Muscle of back (tissue), 11 donors: ENCODE data around the gene PSD4. TPM values are rescaled to one million over a fixed set of nuclear protein-coding genes. Genes with fewer than 3 reads are reported as not detected.

ENCODE experiments used
- DNase-seq, 3 donors: peaks; one replicate each; pipeline versions ENCODE4 v3.0.0 to v3.0.0-alpha.2; 2013
- polyA plus RNA-seq, 10 donors: library from polyadenylated mRNA; unstranded; fragments of 120-200 nt; gene quantifications; one replicate each; pipeline ENCODE4 v1.2.1, GENCODE V29; 2013; ENCODE audit not compliant: insufficient read length in 10 of 10

Gene PSD4
- polyA plus RNA-seq, 10 donors, result 1.2 to 4.2 (median 2.0) TPM

GRCh38 chr2:113167115-113167932, 6.4 kb upstream of the PSD4 start:
- DNase-seq, result no peak

DNA sequence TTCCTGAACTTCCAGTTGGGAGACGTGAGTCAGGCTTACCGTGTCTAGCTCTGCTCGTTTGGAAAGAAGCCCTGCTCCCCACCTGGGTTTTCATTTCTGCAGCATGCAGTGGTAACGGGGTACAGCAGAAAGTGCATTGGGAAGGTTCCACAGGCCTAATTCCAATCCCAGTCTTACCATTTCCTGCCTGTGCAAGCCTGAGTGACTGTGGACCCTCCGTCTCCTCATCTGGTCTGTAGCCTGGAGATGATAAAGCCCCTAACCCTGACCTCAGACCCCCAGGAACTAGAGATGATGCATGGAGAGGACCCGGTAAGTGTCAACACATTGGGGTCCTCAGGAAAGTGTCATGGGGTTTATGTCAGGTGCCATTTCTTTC, 5.8 kb upstream of the PSD4 start:
- DNase-seq, result no peak

- DNase-seq, result no peak
These were observed 4.7 kb upstream of the PSD4 start for GRCh38 chr2:113169002-113169530.

DNA sequence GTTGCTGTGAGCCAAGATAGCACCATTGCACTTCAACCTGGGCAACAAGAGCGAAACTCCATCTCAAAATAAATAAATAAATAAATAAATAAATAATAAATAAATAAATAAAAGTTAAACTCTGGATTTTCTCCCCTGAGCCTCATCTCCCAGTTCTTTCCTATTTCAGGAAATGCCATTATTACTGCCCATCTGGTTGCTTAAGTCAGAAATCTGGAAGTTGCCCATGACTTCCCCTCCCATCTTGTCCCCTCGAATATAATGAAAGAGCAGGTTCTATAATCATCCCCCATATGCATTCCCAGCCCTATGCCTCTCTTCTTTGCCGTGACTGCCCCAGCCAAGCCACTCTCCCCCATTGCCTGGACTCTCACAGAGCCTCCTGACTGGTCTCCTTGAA, 4.2 kb upstream of the PSD4 start:
- no peak for DNase-seq

GRCh38 chr2:113171334-113172075, 2.3 kb upstream of the PSD4 start:
- no peak for DNase-seq

DNA sequence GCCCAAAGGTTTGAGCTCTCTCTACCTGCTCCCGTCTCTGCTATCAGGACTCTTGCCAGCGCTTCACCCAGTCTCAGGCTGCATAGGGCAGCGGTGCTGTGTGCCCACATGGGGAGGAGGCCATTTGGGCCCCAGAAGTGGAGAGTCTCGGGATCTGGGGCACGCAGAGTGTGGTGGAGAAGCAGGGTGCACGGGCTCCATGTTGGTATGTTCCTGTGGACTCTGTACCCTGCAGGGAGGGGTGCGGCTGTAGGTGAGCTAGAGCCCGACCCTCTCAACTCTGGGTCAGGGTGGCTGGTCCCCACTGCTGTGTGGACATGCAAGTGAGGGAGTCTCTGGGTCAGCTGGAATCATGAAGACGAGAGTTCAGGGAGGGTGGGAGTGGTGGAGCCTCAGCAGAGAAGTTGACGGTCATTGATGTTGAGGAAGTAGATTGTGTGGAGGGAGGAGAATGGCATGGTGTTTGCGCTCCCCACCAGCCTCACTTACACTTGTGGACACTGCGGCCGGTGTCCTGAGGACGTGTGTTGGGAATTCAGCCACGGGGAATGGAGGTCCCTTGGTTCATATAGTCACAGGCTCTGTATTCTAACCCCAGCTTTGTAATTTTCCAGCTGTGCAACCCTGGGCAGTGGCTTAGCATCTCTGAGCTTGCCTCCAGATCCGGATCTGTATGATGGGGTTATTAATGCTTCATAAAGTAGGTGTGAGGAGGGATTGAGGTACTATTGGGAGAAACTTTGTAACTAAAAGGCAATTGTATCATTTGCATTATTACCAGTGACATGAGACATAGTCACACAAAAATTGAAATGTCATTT, 840 bp upstream of the PSD4 start:
- no peak for DNase-seq

GRCh38 chr2:113174376-113174750, 592 bp downstream of the PSD4 start:
- no peak for DNase-seq

DNA sequence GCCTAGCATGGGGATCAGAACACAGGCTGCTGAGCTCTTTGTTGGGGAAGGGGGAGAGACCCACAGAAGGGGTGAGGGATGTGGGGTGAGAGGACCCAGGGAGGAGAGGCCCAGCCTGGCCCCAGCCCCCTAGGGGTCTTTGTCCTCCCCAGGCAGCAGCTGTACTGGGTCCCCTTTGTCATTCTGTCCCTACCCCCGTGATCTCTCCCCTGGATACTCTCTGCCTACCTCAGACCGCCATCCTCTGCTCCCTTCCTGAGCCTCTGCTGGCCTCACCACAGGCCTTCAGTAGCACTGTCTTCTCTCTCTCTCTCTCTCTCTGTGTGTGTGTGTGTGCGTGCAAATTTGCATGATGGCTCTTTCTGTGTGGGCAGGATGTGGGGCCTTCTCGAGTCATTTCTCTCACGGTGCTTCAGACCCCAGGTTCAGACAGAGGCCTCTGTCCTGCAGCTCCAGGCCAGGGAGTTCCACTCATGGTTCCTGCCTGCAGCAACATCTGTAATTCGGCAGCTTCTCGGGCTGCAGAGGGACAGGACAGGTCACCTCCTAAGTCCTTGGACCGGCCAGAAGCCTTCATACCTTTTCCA, 1.4 kb downstream of the PSD4 start:
- no peak for DNase-seq

GRCh38 chr2:113175736-113176695, 2.2 kb downstream of the PSD4 start:
- DNase-seq, result no peak

- no peak for DNase-seq
These were observed 3.1 kb downstream of the PSD4 start for GRCh38 chr2:113176696-113177355.

DNA sequence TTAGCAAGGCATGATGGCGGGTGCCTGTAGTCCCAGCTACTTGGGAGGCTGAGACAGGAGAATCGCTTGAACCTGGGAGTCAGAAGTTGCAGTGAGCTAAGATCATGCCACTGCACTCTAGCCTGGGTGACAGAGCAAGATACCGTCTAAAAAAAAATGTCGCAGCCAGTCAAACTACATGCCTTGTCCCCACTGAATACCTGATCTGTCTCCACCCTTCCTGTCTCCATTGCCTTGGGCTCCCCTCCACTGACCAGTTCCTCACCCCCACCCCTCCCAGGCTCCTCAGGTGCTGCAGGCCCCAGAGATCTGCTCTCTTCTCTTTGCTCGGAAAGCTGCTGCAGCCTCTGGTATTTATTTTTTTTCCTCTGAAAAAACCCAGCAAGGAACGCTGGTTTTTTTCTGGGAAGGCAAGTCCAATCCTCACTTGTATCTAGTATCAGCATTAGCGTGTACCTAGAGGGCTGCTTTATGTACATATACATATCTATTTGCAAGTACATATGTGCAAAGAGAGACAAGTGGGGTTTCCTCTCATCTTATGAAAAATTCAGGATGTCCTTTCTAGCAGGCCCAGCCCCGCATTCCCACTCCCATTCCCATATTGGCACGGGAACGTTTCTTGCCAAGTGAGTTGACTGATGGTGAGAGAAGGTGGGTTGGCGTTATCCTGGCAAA, 4.4 kb downstream of the PSD4 start:
- DNase-seq, result no peak

DNA sequence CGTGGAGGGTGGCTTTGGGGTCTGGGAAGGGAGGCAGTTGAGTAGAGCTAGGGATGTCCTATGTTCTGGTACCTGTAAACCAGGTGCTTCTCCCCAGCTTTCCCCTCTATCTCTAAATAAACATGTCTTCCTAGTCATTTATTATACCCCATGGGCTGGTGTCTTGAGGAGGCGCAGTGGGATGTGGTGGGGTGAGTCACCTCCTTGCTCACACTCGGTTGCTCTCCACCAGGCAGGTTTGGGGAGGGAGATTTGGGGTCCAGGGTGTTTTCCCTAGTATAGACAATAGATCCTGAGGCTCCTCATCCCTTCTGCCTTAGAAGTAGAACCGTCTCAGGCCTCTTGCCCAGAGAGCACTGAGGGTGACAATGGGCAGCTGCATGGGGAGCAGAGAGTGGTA, 5.1 kb downstream of the PSD4 start:
- DNase-seq, result no peak

DNA sequence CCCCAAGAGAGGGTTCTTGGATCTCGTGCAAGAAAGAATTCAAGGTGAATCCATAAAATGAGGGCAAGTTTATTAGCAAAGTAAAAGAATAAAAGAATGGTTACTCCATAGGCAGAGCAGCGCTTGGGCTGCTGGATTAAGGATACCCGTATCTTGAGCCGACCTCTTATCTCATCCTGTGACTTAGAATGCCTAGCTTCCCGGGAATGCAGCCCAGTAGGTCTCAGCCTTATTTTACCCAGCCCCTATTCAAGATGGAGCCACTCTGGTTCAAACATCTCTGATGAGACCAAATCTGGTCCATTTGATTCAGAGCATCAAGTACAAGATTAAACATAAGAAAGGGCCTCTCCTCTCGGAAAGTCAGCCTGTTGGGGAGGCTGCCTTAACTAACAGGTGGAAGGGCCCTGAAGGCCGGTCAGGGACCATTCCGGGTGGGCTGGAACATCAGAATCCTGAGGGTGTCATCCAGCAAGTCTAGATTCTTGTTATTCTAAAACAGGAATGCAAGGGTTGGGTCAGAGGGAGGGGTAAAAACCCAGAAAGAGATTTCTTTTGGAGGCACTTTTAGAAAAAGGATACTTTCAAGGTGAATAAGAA, 5.8 kb downstream of the PSD4 start:
- DNase-seq, result no peak

DNA sequence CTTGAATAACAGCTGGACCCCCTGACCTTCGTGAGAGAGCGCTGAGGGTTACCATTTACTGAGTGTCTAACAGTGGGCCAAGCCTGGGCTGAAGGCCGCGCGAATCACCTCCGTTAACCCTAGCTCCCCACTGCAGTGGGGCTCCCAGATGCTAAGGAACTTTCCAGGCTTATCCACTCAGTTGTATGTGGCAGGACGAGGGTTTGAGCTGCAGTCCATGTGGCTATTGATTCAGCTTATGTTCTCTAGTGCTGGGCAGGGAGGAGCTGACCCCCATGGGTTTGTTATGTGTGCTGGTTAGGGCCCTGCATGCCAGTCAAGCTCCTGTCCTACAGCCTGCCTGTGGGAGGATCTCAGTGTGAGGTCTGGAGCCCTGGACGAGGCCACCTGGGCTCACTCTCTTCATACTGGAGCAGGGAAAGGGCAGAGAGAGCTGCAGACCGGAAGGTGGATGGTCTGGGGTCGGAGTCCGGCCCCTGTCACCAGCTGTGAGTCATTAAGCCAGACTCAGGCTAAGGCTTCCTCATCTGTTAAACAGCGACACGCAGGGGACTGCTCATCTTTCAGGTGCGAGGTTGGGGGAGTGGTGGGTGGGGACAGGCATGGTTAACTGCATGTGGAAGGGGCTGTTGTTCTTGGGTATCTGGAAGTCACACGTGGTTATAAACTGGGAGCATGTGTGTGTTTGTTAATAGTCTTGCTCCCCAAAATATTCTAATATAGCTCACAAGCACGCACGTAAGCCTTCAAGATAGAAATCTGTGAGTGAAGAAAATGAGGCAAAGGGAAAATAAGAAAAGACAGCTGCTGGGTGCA, 6.6 kb downstream of the PSD4 start:
- no peak for DNase-seq

DNA sequence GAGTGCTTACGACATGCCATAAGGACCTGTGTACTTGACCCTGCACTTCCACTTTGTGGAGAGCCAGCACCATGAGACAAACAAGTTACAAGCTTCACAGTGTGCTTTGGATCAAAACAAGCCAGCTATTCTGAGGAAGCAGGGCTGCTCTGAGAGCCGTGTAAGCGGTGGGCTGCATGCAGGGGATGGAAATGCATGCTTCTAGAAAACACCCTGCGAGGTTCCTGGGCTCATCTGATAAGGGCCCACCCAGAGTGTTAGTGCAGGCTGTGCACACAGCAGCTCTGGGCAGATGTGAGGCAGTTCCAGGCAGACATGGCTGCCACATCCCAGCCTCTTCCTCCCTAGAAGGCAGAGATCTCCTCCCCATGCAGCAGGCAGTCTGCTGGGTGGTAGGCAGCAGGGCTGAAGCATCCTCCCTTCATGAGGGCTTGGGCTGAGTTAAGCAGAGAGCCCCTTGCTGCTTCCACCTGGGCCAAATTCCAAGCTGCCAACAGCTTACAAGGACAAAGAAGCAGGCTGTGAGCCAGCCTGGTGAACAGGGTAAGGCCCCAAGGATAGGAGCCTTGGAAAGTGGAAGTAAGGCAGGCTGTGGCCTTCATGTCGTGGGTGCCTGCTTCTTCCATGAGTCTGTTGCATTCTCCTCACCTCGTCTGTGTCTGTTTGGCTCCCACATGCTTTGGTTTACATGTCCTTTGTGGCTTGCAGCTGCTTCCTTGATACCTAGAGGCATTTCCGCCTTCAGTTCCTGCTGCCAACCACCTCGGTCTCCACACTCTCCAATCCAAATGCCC, 7.7 kb downstream of the PSD4 start:
- DNase-seq, result no peak

DNA sequence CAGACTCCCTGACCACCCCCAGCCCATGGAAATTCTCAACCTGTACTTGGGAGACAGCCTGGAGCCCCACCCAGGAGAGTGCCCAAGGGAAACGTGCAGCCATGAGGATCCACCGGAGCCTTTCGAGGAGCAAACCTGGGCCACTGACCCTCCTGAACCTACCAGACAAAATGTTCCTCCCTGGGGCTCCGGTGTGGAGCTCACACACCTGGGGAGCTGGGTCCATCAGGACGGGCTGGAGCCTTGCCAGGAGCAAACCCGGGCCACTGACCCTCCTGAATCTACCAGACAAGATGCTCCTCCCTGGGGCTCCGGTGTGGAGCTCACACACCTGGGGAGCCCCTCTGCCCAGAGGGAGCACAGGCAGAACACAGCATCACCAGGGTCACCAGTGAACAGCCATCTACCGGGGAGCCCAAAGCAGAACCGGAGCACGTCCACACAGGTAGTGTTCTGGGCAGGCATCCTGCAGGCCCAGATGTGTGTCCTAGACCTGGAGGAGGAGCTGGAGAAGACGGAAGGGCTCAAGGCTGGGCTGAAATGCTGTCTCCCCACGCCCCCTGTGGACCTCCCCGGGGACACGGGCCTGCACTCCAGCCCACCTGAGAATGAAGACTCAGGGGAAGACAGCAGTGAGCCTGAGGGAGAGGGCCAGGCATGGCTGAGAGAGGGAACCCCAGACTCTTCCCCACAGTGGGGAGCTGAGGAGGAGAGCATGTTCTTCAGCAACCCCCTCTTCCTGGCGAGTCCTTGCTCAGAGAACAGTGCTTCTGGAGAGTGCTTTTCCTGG, 8.9 kb downstream of the PSD4 start:
- DNase-seq, result no peak
